Upper lobe of right lung (tissue), 1 donor: ENCODE data around the gene MIA2. TPM values are rescaled to one million over a fixed set of nuclear protein-coding genes. Genes with fewer than 3 reads are reported as not detected.

Experiments used
- ATAC-seq: fragments of 200-7000 bp; cut with Tn5 transposase; one replicate; pipeline ENCODE4 v1.9.1; 2020; ENCODE audit warnings: mild to moderate bottlenecking, moderate library complexity
- DNase-seq: peaks from one replicate; pipeline ENCODE4 v3.0.0-alpha.2; 2020
- H3K27ac ChIP-seq: fragments of 200-600 bp; one replicate; pipeline ENCODE4 v1.8.0; 2022
- H3K27me3 ChIP-seq: fragments of 200-600 bp; one replicate; pipeline ENCODE4 v1.8.0; 2022; ENCODE audit warnings: mild to moderate bottlenecking
- H3K36me3 ChIP-seq: fragments of 200-600 bp; one replicate; pipeline ENCODE4 v1.8.0; 2022
- H3K4me1 ChIP-seq: fragments of 200-600 bp; one replicate; pipeline ENCODE4 v1.8.0; 2022
- H3K4me3 ChIP-seq: fragments of 200-600 bp; one replicate; pipeline ENCODE4 v1.8.0; 2022; ENCODE audit warnings: mild to moderate bottlenecking
- H3K9me3 ChIP-seq: fragments of 200-600 bp; one replicate; pipeline ENCODE4 v1.8.0; 2022
- CTCF ChIP-seq: fragments of 200-600 bp; IDR thresholded peaks from one replicate; pipeline ENCODE4 v1.8.0; 2022; ENCODE audit warnings: antibody characterized with exemption
- intact Hi-C: fragments of 100-400 bp; cut with DNase I; formaldehyde crosslinking; loops from one replicate; pipeline ENCODE4 v1.11.0; 2022
- total RNA-seq: library from RNA; stranded (reverse); fragmentation: NEBNext Ultra II Directional; extraction: Animal tissue kit (Norgen Biotek cat#: 25700); gene quantifications from one replicate; pipeline ENCODE4 v1.2.1, GENCODE V29; 2021
- donor health status: DM: no; HTN: yes; CAD: no; lungs with severe emphysema.

Gene MIA2
- total RNA-seq, 1 donor from 2014 or later = 33.8 TPM

- Histone ChIP-seq H3K27me3 (no peaks in the 10 kb centered on the region), H3K4me1 (no peaks in the 10 kb centered on the region), H3K9me3 (no peaks in the 10 kb centered on the region), H3K27ac (no peak overlapping the region), H3K36me3 (peaks cover 42% of the 10 kb centered on the region), H3K4me3 (no peak overlapping the region)
- DNase-seq (no peak), ATAC-seq (no peak)
- no peak for TF ChIP-seq CTCF
- intact Hi-C loops = no loop called here
These were observed 74.1 kb downstream of the MIA2 start for GRCh38 chr14:39307815-39308214.

- no peak for ATAC-seq
- TF ChIP-seq CTCF = no peak
- intact Hi-C loops = no loop called here
- DNase-seq = no peak
- Histone ChIP-seq H3K27me3 (no peaks in the 10 kb centered on the region), H3K36me3 (peaks cover 26% of the 10 kb centered on the region), H3K9me3 (no peaks in the 10 kb centered on the region), H3K27ac (no peak overlapping the region), H3K4me1 (no peaks in the 10 kb centered on the region), H3K4me3 (no peak overlapping the region)
These were observed 76.3 kb downstream of the MIA2 start for GRCh38 chr14:39310051-39310450.

- Histone ChIP-seq H3K9me3 (no peaks in the 10 kb centered on the region), H3K27me3 (no peaks in the 10 kb centered on the region), H3K36me3 (peaks cover 33% of the 10 kb centered on the region), H3K4me3 (no peak overlapping the region), H3K27ac (no peak overlapping the region), H3K4me1 (no peaks in the 10 kb centered on the region)
- DNase-seq = no peak
- TF ChIP-seq CTCF = no peak
- intact Hi-C loops = no loop called here
- no peak for ATAC-seq
These were observed 82.2 kb downstream of the MIA2 start for GRCh38 chr14:39315859-39316444.

- ATAC-seq (no peak), DNase-seq (no peak)
- Histone ChIP-seq H3K36me3 (peaks cover 40% of the 10 kb centered on the region), H3K27me3 (no peaks in the 10 kb centered on the region), H3K9me3 (no peaks in the 10 kb centered on the region), H3K4me1 (no peaks in the 10 kb centered on the region), H3K4me3 (no peak overlapping the region), H3K27ac (no peak overlapping the region)
- intact Hi-C loops = no loop called here
- no peak for TF ChIP-seq CTCF
These were observed 83.3 kb downstream of the MIA2 start for GRCh38 chr14:39316830-39317553.

GRCh38 chr14:39318574-39318973 is 84.9 kb downstream of the MIA2 start:
- Histone ChIP-seq H3K27ac (no peak overlapping the region), H3K9me3 (no peaks in the 10 kb centered on the region), H3K4me1 (no peaks in the 10 kb centered on the region), H3K36me3 (peaks cover 54% of the 10 kb centered on the region), H3K27me3 (no peaks in the 10 kb centered on the region), H3K4me3 (no peak overlapping the region)
- intact Hi-C loops = no loop called here
- DNase-seq = no peak
- no peak for ATAC-seq
- no peak for TF ChIP-seq CTCF
